NCI-H187 treated with DMSO at 0.1 percent for 48 hours (cell line): ENCODE data around the gene FIGLA.
"Not testable (repeated sequence)": the region's sequence is repeated elsewhere in the genome, so short reads cannot be mapped to it uniquely, and the experiment has no call there.

Source experiments
- DNase-seq: peaks from one replicate; lab custom pipeline; 2025; lab: John Stamatoyannopoulos, UW

FIGLA gene

DNA sequence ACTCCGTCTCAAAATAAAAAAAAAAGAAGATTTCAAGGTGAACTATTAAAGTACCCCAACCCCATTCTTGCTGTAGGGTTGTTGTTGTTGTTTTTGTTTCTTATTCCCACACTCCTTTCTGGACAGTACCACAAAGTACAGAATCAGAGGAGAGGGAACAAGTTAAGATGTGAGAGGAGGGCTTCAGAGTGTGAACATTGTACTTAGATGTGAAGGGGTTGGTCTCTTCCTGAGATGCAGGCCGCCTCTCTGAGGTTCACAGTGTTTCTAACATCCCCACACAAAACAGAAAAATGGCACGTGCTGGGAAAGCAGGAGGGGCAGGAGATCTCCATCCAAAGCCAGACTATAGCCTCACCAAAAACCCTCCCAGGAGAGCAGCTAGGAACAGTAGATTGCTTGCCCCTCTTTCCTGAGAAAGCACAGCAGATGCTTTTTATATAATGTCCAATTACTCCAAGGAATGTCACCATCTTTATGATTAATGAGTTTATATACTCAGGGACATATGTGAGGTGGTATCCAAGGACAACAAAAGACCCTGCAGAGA is 45.1 kb downstream of the FIGLA start:
- DNase-seq: no peak

- no peak for DNase-seq
These were observed 46.0 kb downstream of the FIGLA start for GRCh38 chr2:70744397-70744796.

DNA sequence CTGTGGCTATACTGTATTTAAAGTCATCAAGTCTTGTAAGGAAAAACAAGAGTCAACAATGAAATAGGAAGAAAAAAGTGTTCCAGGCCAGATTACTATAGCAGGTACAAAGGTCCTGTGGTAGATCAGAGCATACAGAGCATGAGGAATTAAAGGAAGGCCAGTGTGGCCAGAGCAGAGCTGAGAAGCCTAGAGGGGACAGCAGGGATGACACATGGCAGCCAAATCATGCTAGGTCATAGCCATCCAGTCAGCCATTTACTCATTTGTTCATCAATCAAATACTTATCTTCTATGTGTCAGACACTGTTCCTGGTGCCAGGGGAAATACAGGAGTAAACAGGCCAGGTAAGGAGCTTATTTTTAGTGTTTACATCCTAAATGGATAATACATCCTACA is 46.8 kb downstream of the FIGLA start:
- DNase-seq: no peak

DNA sequence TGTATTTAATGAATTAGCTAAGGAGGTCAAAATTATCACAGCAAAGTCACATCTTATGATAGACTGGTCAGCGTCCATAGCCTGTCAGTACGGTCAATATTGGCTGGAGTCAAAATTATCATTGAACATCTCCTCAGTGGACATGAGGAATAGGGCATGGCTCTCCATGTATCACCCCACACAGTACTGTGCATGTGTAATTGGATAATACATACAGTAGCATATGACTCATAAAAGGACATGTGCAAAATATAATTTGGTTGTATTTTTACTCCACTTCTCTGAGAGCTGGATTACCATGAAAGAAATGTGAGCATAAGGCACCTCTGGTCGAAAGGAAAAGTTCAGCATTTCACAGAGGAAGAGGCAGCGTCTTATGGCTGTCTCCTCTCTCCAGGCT is 47.4 kb downstream of the FIGLA start:
- DNase-seq: no peak

DNA sequence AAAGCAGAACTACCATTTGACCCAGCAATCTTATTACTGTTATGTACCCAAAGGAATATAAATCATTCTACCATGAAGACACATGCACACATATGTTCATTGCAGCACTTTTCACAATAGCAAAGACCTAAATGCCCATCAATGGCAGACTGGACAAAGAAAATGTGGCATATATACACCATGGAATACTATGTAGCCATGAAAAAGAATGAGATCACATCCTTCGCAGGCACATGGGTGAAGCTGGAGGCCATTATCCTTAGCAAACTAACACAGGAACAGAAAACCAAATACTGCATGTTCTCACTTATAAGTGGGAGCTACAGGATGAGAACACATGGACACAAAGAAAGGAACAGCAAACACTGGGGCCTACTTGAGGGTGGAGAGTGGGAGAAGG is 51.0 kb downstream of the FIGLA start:
- not testable (repeated sequence) for DNase-seq

DNA sequence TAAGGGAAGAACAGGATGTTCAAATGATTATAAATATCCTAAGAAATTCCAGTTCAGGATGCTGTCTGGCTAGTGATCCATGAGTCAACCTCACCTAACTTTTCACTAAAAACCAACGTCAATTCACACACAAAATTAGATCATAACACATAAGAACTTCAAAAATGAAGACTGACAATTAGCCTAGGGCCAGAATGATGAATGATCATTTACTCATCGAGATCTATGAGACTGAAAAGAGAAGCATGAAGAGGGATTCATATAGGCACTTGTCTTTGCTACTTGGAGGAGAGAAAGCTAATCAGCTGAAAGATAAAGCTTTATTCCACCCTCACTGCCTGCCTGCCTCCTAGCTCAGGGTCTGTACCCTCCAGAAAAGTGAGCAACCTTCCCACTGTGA is 52.3 kb downstream of the FIGLA start:
- no peak for DNase-seq

GRCh38 chr2:70735071-70735470 is 55.4 kb downstream of the FIGLA start:
- DNase-seq: no peak

DNA sequence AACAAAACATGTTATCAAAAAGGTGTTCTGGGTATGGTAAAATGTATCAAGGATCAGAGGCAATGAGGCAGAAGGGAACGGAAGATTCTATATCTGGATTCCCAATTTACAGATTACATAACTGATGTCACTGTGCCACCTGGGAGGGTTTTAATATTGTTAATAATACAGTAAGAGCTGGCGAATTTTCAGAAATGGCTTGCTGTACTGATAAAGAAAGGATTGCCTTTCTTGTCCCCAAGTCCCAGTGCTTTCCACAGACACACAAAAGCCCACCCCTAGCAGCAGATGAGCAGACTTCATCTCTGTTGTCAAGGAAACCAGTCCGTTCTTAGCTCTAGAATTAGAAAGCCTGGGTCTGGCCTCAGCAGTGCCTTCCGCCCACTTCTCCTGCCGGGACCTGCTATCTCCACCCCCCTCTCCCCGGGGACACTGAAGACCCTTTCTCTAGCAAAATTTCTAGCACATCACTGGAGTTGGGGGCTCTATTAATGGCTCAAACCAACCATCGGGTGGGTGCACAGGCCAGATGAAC is 56.7 kb downstream of the FIGLA start:
- DNase-seq: no peak

GRCh38 chr2:70732766-70733645 is 57.4 kb downstream of the FIGLA start:
- DNase-seq: no peak

DNA sequence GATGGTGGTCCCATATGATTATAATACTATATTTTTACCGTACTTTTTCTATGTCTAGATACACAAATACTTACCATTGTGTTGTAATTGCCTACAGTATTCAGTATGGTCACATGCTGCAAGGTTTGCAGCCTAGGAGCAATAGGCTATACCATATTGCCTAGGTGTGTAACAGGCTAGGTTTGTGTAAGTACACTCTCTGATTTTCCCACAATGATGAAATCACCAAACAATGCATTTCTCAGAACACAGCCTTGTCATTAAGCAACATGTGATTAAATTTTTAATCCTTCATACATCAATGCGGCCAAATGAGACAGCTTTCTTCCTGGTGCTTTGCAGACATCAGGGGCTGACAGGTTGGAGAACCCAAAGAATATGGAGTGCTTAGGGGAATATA is 59.7 kb downstream of the FIGLA start:
- no peak for DNase-seq

GRCh38 chr2:70729647-70730046 is 60.8 kb downstream of the FIGLA start:
- DNase-seq: no peak

- DNase-seq: no peak
These were observed 62.3 kb downstream of the FIGLA start for GRCh38 chr2:70728128-70728527.
